Measurements from ENCODE around the gene PRSS12. TPM values are rescaled to one million over a fixed set of nuclear protein-coding genes. Genes with fewer than 3 reads are reported as not detected.
"Not testable (repeated sequence)": the region's sequence is repeated elsewhere in the genome, so short reads cannot be mapped to it uniquely, and the experiment has no call there.

Gene PRSS12
- 7.1 TPM for total RNA-seq
- polyA plus RNA-seq (ENCODE audit: insufficient read depth in 1 of 8, insufficient read length in 8 of 8, low replicate concordance in 1 of 8): 10 to 100 TPM in 2 of 8 donors, 1 to 10 TPM in 6; 2.5 to 13.8 (median 6.2) TPM
- long read RNA-seq, donor 1, full-length matches to known transcripts: 1 of 1 reads
- long read RNA-seq, donor 1, partial matches to known transcripts: 0 of 1 reads
- long read RNA-seq, donor 1, other reads (novel, unspliced or antisense): 0 of 1 reads
- long read RNA-seq, donor 2: 0 reads
- long read RNA-seq, donor 3: 0 reads
- long read RNA-seq, donor 4: 0 reads
- long read RNA-seq, donor 5, full-length matches to known transcripts: 3 of 3 reads
- long read RNA-seq, donor 5, partial matches to known transcripts: 0 of 3 reads
- long read RNA-seq, donor 5, other reads (novel, unspliced or antisense): 0 of 3 reads
- long read RNA-seq, donor 6: 0 reads
- long read RNA-seq, donor 7, full-length matches to known transcripts: 1 of 1 reads
- long read RNA-seq, donor 7, partial matches to known transcripts: 0 of 1 reads
- long read RNA-seq, donor 7, other reads (novel, unspliced or antisense): 0 of 1 reads
- long read RNA-seq, donor 8, full-length matches to known transcripts: 1 of 1 reads
- long read RNA-seq, donor 8, partial matches to known transcripts: 0 of 1 reads
- long read RNA-seq, donor 8, other reads (novel, unspliced or antisense): 0 of 1 reads
- long read RNA-seq, donor 9, full-length matches to known transcripts: 1 of 1 reads
- long read RNA-seq, donor 9, partial matches to known transcripts: 0 of 1 reads
- long read RNA-seq, donor 9, other reads (novel, unspliced or antisense): 0 of 1 reads
- long read RNA-seq, donor 10: 0 reads
- long read RNA-seq, donor 11, full-length matches to known transcripts: 1 of 1 reads
- long read RNA-seq, donor 11, partial matches to known transcripts: 0 of 1 reads
- long read RNA-seq, donor 11, other reads (novel, unspliced or antisense): 0 of 1 reads

GRCh38 chr4:118352843-118353533 is at the start of gene PRSS12:
Gene PRSS12, minus strand, starts transcription at chr4:118353003. Its CDS starts 283 bp downstream, at chr4:118352720.
- no peak within 1 kb of the TSS for H3K27ac ChIP-seq (ENCODE audit: low read length)
- under 1% methylated on average over 50 of the region's 59 CpGs for WGBS (ENCODE audit: insufficient coverage)
- peaks cover 6% of the 10 kb centered on the region for H3K4me1 ChIP-seq (ENCODE audit: control insufficient read depth, insufficient read depth, low read length)
- H3K36me3 ChIP-seq (ENCODE audit: control insufficient read depth, insufficient read depth, low read length): no peaks in the 10 kb centered on the region
- peaks cover 40% of the 10 kb centered on the region for H3K27me3 ChIP-seq (ENCODE audit: control insufficient read depth, insufficient read depth, low read length)
- peak; percentile 71 for DNase-seq
- no peaks in the 10 kb centered on the region for H3K9me3 ChIP-seq (replicated peaks; ENCODE audit: control insufficient read depth, low read depth, low read length)
- peak within 1 kb of the TSS; percentile 44 for H3K4me3 ChIP-seq (ENCODE audit: low read length)

- no peak for DNase-seq
- no peak overlapping the region for H3K27ac ChIP-seq (ENCODE audit: low read length)
- H3K4me1 ChIP-seq (ENCODE audit: control insufficient read depth, insufficient read depth, low read length): no peaks in the 10 kb centered on the region
- WGBS (ENCODE audit: insufficient coverage): 57% methylated on average over 3 of the region's 3 CpGs
- H3K36me3 ChIP-seq (ENCODE audit: control insufficient read depth, insufficient read depth, low read length): no peaks in the 10 kb centered on the region
- H3K27me3 ChIP-seq (ENCODE audit: control insufficient read depth, insufficient read depth, low read length): no peaks in the 10 kb centered on the region
- no peak overlapping the region for H3K4me3 ChIP-seq (ENCODE audit: low read length)
- no peaks in the 10 kb centered on the region for H3K9me3 ChIP-seq (replicated peaks; ENCODE audit: control insufficient read depth, low read depth, low read length)
Observed at GRCh38 chr4:118400356-118400755, 47.6 kb upstream of the PRSS12 start.

- H3K4me1 ChIP-seq (ENCODE audit: control insufficient read depth, insufficient read depth, low read length); DNase-seq; H3K9me3 ChIP-seq (replicated peaks; ENCODE audit: control insufficient read depth, low read depth, low read length); H3K36me3 ChIP-seq (ENCODE audit: control insufficient read depth, insufficient read depth, low read length); H3K27me3 ChIP-seq (ENCODE audit: control insufficient read depth, insufficient read depth, low read length); H3K27ac ChIP-seq (ENCODE audit: low read length); H3K4me3 ChIP-seq (ENCODE audit: low read length): not testable (repeated sequence)
- 38% methylated on average over 1 of the region's 4 CpGs for WGBS (ENCODE audit: insufficient coverage)
Observed at GRCh38 chr4:118399883-118400282, 47.1 kb upstream of the PRSS12 start.

GRCh38 chr4:118398226-118399090 is 45.7 kb upstream of the PRSS12 start:
- no peak overlapping the region for H3K27ac ChIP-seq (ENCODE audit: low read length)
- 33% methylated on average over 1 of the region's 5 CpGs for WGBS (ENCODE audit: insufficient coverage)
- H3K9me3 ChIP-seq (replicated peaks; ENCODE audit: control insufficient read depth, low read depth, low read length): no peaks in the 10 kb centered on the region
- no peaks in the 10 kb centered on the region for H3K36me3 ChIP-seq (ENCODE audit: control insufficient read depth, insufficient read depth, low read length)
- H3K27me3 ChIP-seq (ENCODE audit: control insufficient read depth, insufficient read depth, low read length): no peaks in the 10 kb centered on the region
- H3K4me1 ChIP-seq (ENCODE audit: control insufficient read depth, insufficient read depth, low read length): no peaks in the 10 kb centered on the region
- no peak for DNase-seq
- no peak overlapping the region for H3K4me3 ChIP-seq (ENCODE audit: low read length)

- WGBS (ENCODE audit: insufficient coverage): 100% methylated on average over 1 of the region's 1 CpG
- Histone ChIP-seq H3K9me3 (replicated peaks; ENCODE audit: control insufficient read depth, low read depth, low read length) (no peaks in the 10 kb centered on the region), H3K36me3 (ENCODE audit: control insufficient read depth, insufficient read depth, low read length) (no peaks in the 10 kb centered on the region), H3K4me1 (ENCODE audit: control insufficient read depth, insufficient read depth, low read length) (no peaks in the 10 kb centered on the region), H3K27me3 (ENCODE audit: control insufficient read depth, insufficient read depth, low read length) (no peaks in the 10 kb centered on the region), H3K4me3 (ENCODE audit: low read length) (no peak overlapping the region), H3K27ac (ENCODE audit: low read length) (no peak overlapping the region)
- peak; percentile 7 for DNase-seq
Observed at GRCh38 chr4:118397623-118397979, 44.8 kb upstream of the PRSS12 start.

- 67% methylated on average over 2 of the region's 5 CpGs for WGBS (ENCODE audit: insufficient coverage)
- H3K4me3 ChIP-seq (ENCODE audit: low read length): no peak overlapping the region
- H3K36me3 ChIP-seq (ENCODE audit: control insufficient read depth, insufficient read depth, low read length): no peaks in the 10 kb centered on the region
- no peak overlapping the region for H3K27ac ChIP-seq (ENCODE audit: low read length)
- no peaks in the 10 kb centered on the region for H3K9me3 ChIP-seq (replicated peaks; ENCODE audit: control insufficient read depth, low read depth, low read length)
- no peaks in the 10 kb centered on the region for H3K4me1 ChIP-seq (ENCODE audit: control insufficient read depth, insufficient read depth, low read length)
- no peak for DNase-seq
- no peaks in the 10 kb centered on the region for H3K27me3 ChIP-seq (ENCODE audit: control insufficient read depth, insufficient read depth, low read length)
Observed at GRCh38 chr4:118396881-118397622, 44.2 kb upstream of the PRSS12 start.

GRCh38 chr4:118395057-118395644 is 42.3 kb upstream of the PRSS12 start:
- no peak overlapping the region for H3K27ac ChIP-seq (ENCODE audit: low read length)
- H3K4me1 ChIP-seq (ENCODE audit: control insufficient read depth, insufficient read depth, low read length): no peaks in the 10 kb centered on the region
- no peaks in the 10 kb centered on the region for H3K27me3 ChIP-seq (ENCODE audit: control insufficient read depth, insufficient read depth, low read length)
- no peaks in the 10 kb centered on the region for H3K9me3 ChIP-seq (replicated peaks; ENCODE audit: control insufficient read depth, low read depth, low read length)
- WGBS (ENCODE audit: insufficient coverage): no CpG with 5 or more reads among the region's 3 CpGs
- no peak overlapping the region for H3K4me3 ChIP-seq (ENCODE audit: low read length)
- no peak for DNase-seq
- no peaks in the 10 kb centered on the region for H3K36me3 ChIP-seq (ENCODE audit: control insufficient read depth, insufficient read depth, low read length)

GRCh38 chr4:118392509-118392908 is 39.7 kb upstream of the PRSS12 start:
- not testable (repeated sequence) for H3K9me3 ChIP-seq (replicated peaks; ENCODE audit: control insufficient read depth, low read depth, low read length); H3K27ac ChIP-seq (ENCODE audit: low read length); H3K4me1 ChIP-seq (ENCODE audit: control insufficient read depth, insufficient read depth, low read length); H3K36me3 ChIP-seq (ENCODE audit: control insufficient read depth, insufficient read depth, low read length); H3K27me3 ChIP-seq (ENCODE audit: control insufficient read depth, insufficient read depth, low read length); DNase-seq; H3K4me3 ChIP-seq (ENCODE audit: low read length)
- 100% methylated on average over 1 of the region's 5 CpGs for WGBS (ENCODE audit: insufficient coverage)
